GM21381 (cell line): Measurements from ENCODE around the gene SH3TC1.

Experiments used
- ATAC-seq: cut with Tn5 transposase; IDR thresholded peaks from one replicate; pipeline ENCODE4 v1.9.1; 2021; ENCODE audit warnings: mild to moderate bottlenecking, moderate library complexity; ENCODE audit not compliant: unreplicated experiment

SH3TC1 gene

GRCh38 chr4:8258552-8259212 is 59.6 kb downstream of the SH3TC1 start:
- ATAC-seq: no peak

GRCh38 chr4:8259743-8260430 is 60.8 kb downstream of the SH3TC1 start:
- no peak for ATAC-seq

- ATAC-seq: no peak
Measured at GRCh38 chr4:8260656-8261111, 61.6 kb downstream of the SH3TC1 start.

GRCh38 chr4:8261851-8262535 is 62.9 kb downstream of the SH3TC1 start:
- ATAC-seq: no peak

- no peak for ATAC-seq
Measured at GRCh38 chr4:8262637-8263322, 63.7 kb downstream of the SH3TC1 start.

GRCh38 chr4:8263397-8263796 is 64.3 kb downstream of the SH3TC1 start:
- no peak for ATAC-seq

- ATAC-seq: no peak
Measured at GRCh38 chr4:8264106-8264505, 65.0 kb downstream of the SH3TC1 start.

- ATAC-seq: no peak
Measured at GRCh38 chr4:8265171-8265929, 66.3 kb downstream of the SH3TC1 start.

- no peak for ATAC-seq
Measured at GRCh38 chr4:8266088-8266487, 67.0 kb downstream of the SH3TC1 start.

GRCh38 chr4:8266508-8266907 is 67.4 kb downstream of the SH3TC1 start:
- no peak for ATAC-seq

- no peak for ATAC-seq
Measured at GRCh38 chr4:8267077-8267476, 68.0 kb downstream of the SH3TC1 start.

- no peak for ATAC-seq
Measured at GRCh38 chr4:8268211-8268610, 69.1 kb downstream of the SH3TC1 start.

- ATAC-seq: no peak
Measured at GRCh38 chr4:8268901-8269534, 69.9 kb downstream of the SH3TC1 start.

- no peak for ATAC-seq
Measured at GRCh38 chr4:8269535-8270417, 70.7 kb downstream of the SH3TC1 start, which contains the start of gene HTRA3. Gene HTRA3, plus strand, starts transcription at chr4:8269754. Its CDS starts 215 bp downstream, at chr4:8269969.

GRCh38 chr4:8270418-8270771 is 71.3 kb downstream of the SH3TC1 start:
- no peak for ATAC-seq

GRCh38 chr4:8270912-8271815 is 72.1 kb downstream of the SH3TC1 start:
- no peak for ATAC-seq

- ATAC-seq: no peak
Measured at GRCh38 chr4:8271821-8272220, 72.7 kb downstream of the SH3TC1 start.
